Astrocyte (in vitro differentiated cells and primary cell): ENCODE results near the gene RBM20.

ENCODE experiments used
- EZH2 ChIP-seq: IDR thresholded peaks from 2 replicates; pipeline ENCODE4 v1.6.1; 2012; ENCODE audit warnings: mild to moderate bottlenecking, low read length, inconsistent platforms; ENCODE audit not compliant: insufficient read depth
- TF ChIP-seq, protein P1 (sequence below): IDR thresholded peaks from 2 replicates; pipeline ENCODE4 v1.5.1; 2011; ENCODE audit warnings: low read depth, mild to moderate bottlenecking, inconsistent platforms, low read length, moderate library complexity; ENCODE audit not compliant: insufficient read depth

- TF ChIP-seq, protein P1, sequence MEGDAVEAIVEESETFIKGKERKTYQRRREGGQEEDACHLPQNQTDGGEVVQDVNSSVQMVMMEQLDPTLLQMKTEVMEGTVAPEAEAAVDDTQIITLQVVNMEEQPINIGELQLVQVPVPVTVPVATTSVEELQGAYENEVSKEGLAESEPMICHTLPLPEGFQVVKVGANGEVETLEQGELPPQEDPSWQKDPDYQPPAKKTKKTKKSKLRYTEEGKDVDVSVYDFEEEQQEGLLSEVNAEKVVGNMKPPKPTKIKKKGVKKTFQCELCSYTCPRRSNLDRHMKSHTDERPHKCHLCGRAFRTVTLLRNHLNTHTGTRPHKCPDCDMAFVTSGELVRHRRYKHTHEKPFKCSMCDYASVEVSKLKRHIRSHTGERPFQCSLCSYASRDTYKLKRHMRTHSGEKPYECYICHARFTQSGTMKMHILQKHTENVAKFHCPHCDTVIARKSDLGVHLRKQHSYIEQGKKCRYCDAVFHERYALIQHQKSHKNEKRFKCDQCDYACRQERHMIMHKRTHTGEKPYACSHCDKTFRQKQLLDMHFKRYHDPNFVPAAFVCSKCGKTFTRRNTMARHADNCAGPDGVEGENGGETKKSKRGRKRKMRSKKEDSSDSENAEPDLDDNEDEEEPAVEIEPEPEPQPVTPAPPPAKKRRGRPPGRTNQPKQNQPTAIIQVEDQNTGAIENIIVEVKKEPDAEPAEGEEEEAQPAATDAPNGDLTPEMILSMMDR = no peak
- no peak for TF ChIP-seq EZH2
Observed at GRCh38 chr10:110852947-110853346, 208.8 kb downstream of the RBM20 start.
